ENCODE results near the gene FCER1G.
"Not testable (repeated sequence)": the region's sequence is repeated elsewhere in the genome, so short reads cannot be mapped to it uniquely, and the experiment has no call there.

FCER1G gene

DNA sequence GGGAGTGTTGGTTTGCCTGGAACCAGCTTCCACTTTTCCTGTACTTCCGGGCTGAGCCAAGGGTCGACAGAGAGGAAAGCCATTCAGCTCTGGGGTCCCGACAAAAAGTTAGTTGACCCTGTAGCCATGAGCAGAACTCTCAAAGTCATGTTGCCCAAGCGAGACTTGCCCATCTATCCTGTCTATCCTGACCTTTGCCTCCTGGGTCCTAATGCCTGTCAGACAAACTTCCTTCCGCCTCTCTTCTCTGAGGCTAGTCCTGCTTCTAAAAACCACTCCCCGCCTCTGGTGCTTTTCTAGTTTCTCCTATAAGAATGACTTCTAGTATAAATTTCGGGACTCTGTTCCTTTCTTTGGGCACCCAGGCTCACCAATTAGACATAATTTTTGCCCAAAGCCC is 35.7 kb downstream of the FCER1G start:
- FAIRE-seq (no peak), DNase-seq (ENCODE audit: insufficient read length, low spot score) (no peak)
- TF ChIP-seq, protein P1, sequence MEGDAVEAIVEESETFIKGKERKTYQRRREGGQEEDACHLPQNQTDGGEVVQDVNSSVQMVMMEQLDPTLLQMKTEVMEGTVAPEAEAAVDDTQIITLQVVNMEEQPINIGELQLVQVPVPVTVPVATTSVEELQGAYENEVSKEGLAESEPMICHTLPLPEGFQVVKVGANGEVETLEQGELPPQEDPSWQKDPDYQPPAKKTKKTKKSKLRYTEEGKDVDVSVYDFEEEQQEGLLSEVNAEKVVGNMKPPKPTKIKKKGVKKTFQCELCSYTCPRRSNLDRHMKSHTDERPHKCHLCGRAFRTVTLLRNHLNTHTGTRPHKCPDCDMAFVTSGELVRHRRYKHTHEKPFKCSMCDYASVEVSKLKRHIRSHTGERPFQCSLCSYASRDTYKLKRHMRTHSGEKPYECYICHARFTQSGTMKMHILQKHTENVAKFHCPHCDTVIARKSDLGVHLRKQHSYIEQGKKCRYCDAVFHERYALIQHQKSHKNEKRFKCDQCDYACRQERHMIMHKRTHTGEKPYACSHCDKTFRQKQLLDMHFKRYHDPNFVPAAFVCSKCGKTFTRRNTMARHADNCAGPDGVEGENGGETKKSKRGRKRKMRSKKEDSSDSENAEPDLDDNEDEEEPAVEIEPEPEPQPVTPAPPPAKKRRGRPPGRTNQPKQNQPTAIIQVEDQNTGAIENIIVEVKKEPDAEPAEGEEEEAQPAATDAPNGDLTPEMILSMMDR (IDR thresholded peaks at IDR 0.05; ENCODE audit: insufficient read depth, missing control alignments), result no peak

DNA sequence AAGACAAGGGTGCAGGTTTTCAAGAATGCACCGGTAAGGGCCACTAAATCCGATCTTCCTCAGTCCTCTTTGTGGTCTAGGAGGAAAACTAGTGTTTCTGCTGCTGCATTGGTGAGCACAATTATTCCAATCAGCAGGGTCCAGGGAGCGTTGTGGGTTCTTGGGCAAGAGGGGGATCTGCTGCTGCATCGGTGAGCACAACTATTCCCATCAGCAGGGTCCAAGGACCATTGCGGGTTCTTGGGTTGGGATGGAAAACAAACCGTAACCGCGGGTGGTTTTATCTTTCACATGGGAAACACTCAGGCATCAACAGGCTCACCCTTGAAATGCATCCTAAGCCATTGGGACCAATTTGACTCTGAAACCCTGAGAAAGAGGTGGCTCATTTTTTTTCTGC is 36.5 kb downstream of the FCER1G start:
- FAIRE-seq (no peak), DNase-seq (ENCODE audit: insufficient read length, low spot score) (no peak)
- TF ChIP-seq, protein P1 (IDR thresholded peaks at IDR 0.05; ENCODE audit: insufficient read depth, missing control alignments), result no peak

DNA sequence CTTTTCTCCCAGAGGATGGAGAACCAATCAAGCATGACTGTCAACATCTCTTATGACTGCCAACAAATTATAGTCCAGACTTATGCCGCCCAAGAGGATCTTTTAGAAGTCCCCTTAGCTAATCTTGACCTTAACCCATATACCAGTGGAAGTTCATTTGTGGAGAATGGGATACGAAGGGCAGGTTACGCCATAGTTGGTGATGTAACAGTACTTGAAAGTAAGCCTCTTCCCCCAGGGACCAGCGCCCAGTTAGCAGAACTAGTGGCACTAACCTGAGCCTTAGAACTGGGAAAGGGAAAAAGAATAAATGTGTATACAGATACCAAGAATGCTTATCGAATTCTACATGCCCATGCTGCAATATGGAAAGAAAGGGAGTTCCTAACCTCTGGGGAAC is 40.2 kb downstream of the FCER1G start:
- not testable (repeated sequence) for DNase-seq (ENCODE audit: insufficient read length, low spot score); FAIRE-seq

DNA sequence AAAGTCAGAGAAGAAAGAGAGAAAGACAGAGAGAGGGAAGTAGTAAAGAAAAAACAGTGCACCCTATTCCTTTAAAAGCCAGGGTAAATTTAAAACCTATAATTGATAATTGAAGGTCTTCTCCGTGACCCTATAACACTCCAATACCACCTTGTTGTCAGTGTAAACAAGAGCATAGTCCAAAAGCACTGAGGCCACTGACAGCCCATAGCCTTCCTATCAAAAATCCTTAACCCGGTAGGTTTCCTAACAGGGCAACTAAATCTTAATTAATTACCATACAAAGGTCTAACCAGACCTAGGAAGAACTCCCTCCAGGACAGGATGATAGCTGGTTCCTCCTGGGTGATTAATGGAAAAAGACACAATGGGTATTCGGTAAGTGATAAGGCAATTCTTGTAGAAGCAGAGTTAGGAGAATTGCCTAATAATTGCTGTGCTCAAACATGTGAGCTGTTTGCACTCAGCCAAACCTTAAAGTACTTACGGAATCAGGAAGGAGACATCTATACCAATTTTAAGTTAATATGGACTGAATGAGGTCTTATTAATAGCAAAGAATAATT is 40.9 kb downstream of the FCER1G start:
- FAIRE-seq; DNase-seq (ENCODE audit: insufficient read length, low spot score): not testable (repeated sequence)

DNA sequence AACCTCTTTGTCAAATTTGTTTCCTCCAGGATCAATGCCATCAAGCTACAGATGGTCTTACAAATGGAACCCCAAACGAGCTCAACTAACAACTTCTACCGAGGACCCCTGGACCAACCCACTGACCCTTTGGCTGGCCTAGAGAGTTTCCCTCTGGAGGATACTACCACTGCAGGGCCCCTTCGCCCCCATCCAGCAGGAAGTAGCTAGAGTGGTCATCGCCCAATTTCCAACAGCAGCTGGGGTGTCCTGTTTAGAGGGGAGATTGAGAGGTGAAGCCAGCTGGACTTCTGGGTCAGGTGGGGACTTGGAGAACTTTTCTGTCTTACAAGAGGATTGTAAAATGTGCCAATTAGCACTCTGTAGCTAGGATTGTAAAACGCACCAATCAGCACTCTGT is 42.0 kb downstream of the FCER1G start:
- not testable (repeated sequence) for FAIRE-seq; DNase-seq (ENCODE audit: insufficient read length, low spot score)

DNA sequence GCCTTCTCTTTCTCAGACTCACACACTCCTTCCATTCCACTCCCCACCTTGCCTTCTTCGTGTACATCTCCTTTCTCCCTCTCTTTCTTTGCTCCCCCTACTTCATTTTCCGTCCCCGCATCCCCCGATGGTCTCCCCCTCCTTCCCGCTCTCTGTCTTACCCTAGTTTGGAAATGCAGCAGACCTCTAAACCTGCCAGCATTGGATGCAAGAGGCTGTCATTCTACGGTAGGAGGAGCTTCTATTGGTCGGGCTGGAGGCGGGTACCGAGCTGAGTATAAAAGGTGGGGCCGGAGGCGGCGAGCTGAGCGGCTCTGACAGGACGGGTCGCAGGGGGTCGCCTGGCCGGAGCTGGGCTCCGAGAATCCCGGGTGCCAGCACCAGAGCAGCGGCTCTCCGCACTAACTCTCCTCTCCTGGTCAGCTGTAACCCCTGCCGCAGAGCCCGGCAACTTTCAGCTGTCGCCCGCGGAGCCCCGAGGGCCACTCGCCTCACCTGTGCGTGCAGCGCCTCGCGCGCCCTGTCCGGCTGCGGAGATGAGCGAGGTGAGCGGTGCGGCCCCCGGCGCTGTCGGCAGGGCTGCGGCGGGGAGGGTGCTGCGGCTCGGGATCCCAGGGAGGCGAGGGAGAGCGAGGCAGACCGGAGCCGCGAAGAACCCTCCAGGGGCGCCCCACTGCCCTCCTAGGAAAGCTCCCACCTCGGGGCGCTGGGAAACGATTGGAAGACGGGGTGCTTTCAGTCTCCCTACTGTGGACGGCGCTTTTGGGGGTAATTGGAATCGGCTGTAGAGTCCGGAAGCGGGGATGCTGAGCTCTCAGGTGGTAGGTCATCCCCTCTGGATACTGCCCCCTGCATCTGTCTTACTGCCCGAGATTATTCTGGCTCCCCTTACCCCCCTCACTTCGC is 43.6 kb downstream of the FCER1G start, which contains the start of gene PCP4L1:
TSS of gene PCP4L1 (plus strand) at position 307 of the 906 bp plus-strand sequence. CDS start at position 537, 230 bp downstream.
- FAIRE-seq (no peak), DNase-seq (ENCODE audit: insufficient read length, low spot score) (no peak)
- TF ChIP-seq, protein P1 (IDR thresholded peaks at IDR 0.05; ENCODE audit: insufficient read depth, missing control alignments), result no peak

DNA sequence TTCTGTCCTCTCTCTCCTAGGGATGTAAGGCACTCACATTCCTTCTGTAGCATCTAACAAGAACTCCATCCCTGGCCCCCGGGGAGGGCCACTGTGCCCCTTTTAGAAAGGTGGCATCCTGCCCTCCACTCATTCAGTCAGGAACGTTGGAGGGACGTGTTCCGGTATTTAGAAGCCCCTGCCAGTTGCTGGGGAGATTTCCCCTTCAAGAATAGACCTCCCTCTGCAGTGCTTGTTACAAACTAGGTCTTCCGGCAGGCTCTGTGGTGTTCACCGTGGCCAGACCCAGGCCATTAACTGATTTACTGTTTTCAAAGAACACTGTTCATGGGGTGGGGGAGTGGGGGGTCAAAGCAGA is 44.2 kb downstream of the FCER1G start:
- TF ChIP-seq, protein P1 (IDR thresholded peaks at IDR 0.05; ENCODE audit: insufficient read depth, missing control alignments), result no peak
- FAIRE-seq (no peak), DNase-seq (ENCODE audit: insufficient read length, low spot score) (no peak)

DNA sequence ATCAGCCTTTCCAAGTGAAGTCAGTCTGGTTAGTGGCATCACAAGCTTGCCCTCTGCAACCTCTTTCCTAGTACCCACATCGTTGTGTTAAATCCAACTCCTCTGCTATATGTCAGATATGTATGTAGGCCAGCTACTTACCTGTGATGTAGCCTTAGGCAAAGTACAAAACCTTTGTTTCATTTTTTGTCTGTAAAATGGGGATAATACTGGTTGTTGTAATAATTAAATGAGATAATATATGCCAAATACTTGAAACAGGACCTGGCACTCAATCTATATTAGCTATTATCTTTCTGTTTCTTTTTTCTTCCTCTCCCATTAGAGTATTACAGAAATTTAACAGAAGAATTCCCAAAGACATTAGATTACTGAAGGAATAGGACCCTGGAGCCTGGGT is 44.7 kb downstream of the FCER1G start:
- FAIRE-seq (no peak), DNase-seq (ENCODE audit: insufficient read length, low spot score) (no peak)
- TF ChIP-seq, protein P1 (IDR thresholded peaks at IDR 0.05; ENCODE audit: insufficient read depth, missing control alignments), result no peak

All from D721Med (cell line).